Lower leg skin (tissue), 3 donors: Measurements from ENCODE around the gene BABAM2.

ENCODE experiments used
- POLR2A ChIP-seq, 2 donors: fragments of 450-650 bp; IDR thresholded peaks; one replicate each; pipeline ENCODE4 v1.6.1; 2016 to 2017; ENCODE audit warnings: antibody characterized with exemption in 2 of 2, mild to moderate bottlenecking in 1 of 2, moderate library complexity in 1 of 2
- TF ChIP-seq, protein P1 (sequence below), 3 donors: fragments of 450-650 bp; IDR thresholded peaks; one replicate each; pipeline ENCODE4 v1.5.1; 2016; ENCODE audit warnings: antibody characterized with exemption in 3 of 3, mild to moderate bottlenecking in 3 of 3, moderate library complexity in 2 of 3

GRCh38 chr2:28282248-28282647, 391.7 kb downstream of the BABAM2 start:
- TF ChIP-seq, protein P1, sequence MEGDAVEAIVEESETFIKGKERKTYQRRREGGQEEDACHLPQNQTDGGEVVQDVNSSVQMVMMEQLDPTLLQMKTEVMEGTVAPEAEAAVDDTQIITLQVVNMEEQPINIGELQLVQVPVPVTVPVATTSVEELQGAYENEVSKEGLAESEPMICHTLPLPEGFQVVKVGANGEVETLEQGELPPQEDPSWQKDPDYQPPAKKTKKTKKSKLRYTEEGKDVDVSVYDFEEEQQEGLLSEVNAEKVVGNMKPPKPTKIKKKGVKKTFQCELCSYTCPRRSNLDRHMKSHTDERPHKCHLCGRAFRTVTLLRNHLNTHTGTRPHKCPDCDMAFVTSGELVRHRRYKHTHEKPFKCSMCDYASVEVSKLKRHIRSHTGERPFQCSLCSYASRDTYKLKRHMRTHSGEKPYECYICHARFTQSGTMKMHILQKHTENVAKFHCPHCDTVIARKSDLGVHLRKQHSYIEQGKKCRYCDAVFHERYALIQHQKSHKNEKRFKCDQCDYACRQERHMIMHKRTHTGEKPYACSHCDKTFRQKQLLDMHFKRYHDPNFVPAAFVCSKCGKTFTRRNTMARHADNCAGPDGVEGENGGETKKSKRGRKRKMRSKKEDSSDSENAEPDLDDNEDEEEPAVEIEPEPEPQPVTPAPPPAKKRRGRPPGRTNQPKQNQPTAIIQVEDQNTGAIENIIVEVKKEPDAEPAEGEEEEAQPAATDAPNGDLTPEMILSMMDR (IDR thresholded peaks at IDR 0.05), result no peak
- no peak for TF ChIP-seq POLR2A (IDR thresholded peaks at IDR 0.05)
